Measurements from ENCODE around the gene SNAI1.

Gene SNAI1

DNA sequence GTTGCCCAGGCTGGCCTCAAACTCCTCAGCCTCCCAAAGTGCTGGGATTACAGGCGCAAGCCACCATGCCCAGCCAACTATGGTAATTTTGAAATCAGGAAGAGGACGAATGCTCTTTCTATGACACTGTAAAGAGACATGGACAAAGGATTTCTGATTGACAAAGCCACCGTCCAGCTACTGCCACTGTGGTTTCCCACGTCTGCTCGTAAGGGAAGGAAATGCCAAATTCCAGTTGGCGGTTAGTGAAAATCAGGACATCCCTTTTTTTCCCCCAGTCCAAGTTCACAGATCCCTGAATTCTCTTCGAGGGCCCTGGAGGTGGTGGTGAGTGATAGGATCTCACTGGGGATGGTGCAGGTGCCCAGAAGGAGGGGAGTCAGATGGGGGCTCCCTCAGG, 31.2 kb downstream of the SNAI1 start:
- no peak for DNase-seq (ENCODE audit: low read depth)

DNA sequence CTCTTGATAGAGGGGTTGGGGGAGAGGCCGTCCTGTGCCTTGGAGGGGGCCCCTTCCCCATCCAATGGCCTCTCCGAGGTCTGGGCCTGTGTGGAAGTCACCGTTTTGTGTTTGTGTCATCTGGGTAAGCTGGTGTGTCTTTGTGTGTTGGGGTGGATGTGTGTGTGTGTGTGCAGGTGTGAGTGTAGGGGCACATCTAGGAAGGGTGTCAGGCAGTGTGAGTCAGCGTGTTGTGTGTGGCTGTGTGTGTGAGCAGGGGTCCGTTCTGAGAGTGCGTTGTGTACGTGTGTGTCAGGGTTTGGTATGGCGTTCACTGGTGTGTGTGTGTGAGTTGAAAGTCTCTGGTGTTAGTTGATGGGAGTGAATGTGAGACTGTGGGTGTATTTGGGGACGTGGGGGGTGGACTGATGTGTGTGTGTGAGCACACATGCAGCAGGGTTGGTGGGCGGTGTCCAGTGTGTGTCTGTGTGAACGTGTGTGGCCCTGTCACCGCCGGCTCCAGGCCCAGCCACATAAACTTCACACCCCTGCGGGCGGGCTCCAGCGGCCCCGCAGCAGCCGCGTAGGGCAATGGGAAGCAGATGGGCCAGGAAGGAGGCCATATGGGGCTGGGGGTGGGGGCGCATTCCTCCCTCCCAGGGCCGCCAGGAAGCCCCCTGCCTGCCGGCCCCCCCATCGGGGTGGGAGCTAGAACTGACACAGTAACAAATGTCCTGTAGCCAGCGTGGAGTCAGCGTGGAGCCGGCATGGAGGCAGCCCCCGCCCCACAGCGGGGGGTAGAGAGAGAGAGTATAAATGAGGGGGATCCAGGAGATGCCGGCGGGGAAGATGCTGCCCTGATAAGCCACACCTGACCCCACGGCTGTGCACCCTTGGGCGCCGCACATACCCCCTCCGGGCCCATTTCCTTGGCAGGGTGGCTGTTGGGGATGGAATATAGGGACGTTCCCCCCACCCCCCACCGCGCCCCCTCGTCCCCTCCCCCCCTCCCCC, 32.1 kb downstream of the SNAI1 start:
- no peak for DNase-seq (ENCODE audit: low read depth)

DNA sequence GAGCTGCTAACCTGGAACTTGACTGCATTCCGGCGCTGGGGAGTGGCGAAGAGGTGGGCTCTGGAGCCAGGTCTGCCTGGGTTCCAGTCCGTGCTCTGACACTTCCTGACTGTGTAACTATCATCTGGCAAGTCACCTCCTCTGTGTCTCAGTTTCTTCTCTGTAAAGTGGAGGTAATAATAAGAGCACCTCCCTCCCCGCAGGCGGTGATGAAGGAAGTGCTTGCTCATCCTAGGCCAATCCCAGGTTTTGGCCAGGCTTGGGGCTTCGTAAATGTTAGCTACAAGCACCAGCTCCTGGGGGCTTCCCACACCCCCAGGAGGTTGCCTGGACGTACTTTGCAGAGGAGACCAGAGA, 32.8 kb downstream of the SNAI1 start:
- no peak for DNase-seq (ENCODE audit: low read depth)

DNA sequence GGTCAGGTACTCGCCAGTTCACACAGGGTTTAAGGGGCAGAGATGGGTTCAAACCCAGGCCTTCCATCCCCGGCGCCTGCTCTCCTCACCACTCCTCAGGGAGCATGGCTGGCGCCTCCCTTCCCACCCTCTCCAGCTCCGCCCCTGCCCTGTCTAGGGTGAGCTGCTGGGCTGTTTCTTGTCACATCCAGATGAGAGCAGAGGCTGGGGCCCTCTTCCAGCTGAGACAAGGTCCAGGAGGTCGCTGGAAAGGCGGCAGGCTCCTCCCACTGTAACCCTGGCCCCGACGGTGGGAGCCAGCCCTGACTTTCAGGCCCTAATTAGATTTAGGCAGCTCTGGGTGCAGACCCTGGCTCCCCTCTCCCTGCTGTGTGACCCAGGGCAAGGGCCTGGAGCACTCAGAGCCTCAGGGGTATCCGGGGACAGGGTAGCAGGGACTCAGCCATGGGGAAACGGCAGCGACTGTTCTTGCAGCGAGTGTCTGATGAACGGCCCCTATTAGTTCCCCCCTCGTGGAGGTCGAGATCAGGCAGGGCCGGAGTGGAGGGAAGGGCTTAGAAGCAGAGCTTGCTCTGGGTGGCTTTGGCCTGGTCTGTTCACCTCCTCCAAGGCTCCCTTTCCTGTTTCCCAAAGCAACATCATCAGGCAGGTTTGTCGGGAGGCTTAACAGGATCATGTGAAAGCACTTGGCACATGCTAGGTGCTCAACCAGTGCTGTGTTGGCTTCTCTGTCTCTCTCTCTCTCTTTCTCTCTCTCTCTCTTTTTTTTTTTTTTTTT, 33.4 kb downstream of the SNAI1 start:
- DNase-seq (ENCODE audit: low read depth) = no peak

DNA sequence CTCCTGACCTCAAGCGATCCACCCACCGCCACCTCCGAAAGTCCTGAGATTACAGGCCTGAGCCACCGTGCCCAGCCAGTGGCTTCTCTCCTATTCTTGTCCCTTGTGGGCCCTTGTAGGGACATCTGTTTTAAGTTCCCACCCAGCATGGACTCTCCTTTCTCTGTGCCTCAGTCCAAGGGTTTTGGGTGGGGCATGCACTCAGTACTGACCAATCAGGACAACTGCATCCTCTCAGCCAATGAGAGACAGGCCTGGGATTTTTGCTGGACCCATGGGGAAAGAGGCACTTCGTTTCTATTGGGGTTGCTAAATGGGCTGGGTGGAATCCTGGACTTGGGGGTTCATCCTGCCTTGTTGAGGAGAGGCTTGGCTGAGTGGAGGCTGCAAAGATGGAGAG, 34.4 kb downstream of the SNAI1 start:
- no peak for DNase-seq (ENCODE audit: low read depth)

DNA sequence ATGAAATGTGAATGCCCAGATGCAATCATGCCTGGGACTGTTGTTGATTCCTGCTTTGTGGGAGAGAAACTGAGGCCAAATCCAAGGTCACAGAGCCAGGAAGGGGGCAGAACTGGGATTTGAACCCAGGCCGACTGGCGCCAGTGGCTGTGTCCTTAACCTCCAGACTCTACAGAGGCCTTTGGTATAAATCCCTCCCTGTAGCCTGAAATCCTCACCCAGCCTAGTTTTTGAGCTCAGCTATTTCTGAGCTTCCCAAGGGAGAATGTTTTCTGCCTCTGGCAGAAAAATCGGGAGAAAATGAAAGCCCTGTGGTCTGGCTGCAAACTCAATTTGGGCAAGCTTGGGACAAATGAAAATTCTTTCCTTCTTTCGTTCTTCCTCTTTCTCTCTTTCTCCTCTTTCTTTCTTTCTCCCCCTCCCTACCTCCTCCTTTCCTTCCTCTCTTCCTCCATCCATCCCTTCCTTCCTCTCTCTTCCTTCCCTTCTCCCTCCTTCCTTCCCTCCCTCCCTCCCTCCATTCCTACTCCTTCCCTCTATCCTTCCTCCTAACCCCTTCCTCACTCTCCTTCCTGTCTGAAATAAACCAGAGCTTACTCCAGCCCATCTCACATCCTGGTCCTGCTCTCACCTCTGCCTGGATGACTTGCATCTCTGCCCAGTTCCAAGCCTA, 34.9 kb downstream of the SNAI1 start:
- no peak for DNase-seq (ENCODE audit: low read depth)

DNA sequence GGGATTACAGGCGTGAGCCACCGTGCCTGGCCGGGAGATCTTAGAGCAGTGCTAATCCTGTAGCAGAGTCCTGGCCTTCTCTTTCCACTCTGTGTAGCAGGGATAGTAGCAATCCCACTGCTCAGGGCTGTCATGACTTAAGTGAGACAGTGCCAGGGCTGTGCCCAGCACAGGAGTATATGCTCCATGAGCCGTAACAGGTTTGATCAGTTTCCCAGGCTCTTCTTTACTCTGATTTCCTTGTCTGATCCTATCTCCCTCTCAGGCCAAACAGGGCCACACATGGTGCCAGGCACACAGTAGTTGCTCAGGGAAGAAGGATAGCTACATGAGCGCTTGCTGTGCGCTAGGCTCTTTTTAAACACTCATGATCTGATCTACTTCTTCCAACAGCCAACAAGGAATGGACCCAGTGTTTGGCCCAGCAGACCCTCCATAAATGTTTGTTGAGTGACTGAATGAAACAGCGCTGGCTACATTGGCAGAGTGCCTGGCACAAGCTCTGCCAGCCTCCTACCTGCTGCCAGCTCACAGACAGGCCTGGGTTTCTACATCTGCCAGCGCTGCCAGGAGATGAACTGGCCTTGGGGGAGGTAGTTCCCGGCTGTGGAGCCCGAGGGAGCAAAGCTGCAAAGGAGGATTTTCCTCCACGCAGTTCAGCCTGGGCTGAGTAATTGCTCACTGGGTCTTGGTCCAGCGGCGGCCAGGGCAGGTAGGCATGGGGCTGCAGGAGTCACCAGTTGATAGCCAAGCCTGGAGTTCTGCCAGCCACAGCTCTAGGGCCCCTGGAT, 36.9 kb downstream of the SNAI1 start:
- DNase-seq (ENCODE audit: low read depth) = no peak

DNA sequence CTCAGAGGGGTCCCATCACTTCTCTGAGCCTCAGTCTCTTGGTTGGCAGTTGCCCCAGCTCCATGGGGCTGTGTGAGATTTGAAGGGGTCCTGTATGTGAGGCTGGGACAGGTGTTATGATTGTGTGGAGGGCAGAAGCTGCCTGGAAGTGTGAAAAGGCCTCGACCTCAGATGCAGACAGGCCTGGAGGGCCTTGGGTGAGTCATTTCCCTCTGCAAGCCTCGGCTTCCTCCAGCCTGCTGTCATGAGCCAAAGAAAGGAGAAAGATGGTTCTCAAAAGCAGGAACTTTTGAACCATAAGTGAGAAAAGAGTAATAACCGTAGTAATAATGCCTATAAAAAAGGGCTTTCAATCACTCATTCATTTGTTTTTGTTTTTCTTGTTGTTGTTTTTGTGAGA, 37.5 kb downstream of the SNAI1 start:
- peak; percentile 74 for DNase-seq (ENCODE audit: low read depth)

DNA sequence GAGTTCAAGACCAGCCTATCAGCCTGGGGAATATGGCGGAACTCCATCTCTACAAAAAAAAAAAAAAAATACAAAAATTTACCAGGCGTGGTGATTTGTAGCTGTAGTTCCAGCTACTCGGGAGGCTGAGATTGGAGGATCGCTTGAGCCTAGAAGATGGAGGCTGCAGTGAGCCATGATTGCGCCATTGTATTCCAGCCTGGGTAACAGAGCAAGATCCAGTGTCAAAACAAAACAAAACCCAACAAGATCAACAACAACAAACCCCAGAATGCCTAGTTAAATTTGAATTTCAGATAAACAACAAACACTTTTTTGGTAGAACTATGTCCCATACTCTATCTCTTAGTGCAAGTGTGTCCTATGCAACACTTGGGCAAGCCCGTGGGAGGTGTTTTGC, 39.9 kb downstream of the SNAI1 start:
- no peak for DNase-seq (ENCODE audit: low read depth)

DNA sequence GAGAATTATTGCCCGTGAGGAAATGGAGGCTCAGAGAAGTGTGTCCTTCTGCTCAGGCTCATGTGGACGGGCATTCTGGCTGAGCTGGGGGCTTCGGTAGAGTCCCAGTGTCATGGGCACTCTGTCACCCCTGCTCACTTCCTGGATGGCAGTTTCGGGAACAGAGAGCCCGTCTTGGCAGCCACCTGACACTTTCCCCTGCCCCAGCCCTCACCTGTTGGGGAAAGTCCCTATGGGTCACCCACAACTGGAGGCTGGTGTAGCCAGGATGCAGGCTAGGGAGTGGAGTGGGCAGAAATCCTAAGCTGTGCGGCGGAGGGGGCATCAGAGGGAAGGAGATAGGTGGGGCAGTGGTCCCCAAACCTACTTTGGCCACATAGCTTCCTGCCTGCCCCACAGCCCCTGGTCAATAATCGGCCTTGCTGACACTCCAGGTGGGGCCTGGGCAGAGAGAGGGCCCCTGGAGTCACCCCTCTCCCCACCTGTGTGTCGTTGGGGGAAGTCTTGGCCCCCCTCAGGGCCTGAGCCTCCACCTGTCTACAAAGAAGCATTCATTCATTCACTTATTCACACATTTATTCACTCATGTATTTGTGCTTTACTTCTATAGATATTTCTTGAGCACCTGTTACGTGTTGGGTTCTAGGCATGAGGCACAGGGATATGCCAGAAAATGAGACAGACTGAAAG, 40.5 kb downstream of the SNAI1 start:
- no peak for DNase-seq (ENCODE audit: low read depth)

DNA sequence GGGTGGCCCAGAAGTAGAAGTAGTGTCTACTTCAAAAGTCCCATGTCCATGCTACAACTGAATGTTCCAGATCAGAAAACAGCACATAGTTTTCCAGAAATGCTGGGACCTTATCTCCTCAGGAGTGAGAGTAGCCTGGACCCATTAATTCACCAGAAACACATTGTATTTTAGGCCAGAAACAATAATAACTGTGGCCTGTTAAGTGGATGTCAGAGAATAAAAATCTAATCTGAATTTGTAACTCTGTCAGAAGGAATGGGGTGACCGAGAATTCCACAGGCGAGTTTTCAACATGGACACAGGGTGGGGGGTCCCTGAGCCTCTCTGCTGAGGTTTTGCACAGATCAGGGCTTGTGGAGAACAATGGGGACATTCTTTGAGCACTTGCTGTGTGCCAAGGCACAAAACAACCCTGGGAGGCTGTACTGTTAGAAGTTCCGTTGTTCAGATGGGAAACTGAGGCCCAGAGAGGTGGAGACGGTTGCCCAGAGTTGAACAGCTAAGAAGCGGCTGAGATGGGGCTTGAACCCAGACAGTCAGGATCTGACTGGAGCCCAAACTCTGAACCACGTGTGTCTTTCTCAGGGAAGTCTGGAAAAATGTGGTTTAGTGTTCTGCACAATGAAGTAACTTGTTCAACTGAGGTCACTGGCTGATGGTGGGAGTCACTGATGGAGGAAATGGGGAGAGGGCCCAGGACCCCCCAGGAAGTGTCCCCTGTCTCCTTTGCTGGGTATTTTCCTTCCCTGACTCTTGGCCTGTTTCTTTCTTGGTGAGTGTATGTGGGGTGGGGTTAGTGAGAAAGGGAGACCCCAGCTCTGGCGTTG, 44.2 kb downstream of the SNAI1 start:
- DNase-seq (ENCODE audit: low read depth) = no peak

DNA sequence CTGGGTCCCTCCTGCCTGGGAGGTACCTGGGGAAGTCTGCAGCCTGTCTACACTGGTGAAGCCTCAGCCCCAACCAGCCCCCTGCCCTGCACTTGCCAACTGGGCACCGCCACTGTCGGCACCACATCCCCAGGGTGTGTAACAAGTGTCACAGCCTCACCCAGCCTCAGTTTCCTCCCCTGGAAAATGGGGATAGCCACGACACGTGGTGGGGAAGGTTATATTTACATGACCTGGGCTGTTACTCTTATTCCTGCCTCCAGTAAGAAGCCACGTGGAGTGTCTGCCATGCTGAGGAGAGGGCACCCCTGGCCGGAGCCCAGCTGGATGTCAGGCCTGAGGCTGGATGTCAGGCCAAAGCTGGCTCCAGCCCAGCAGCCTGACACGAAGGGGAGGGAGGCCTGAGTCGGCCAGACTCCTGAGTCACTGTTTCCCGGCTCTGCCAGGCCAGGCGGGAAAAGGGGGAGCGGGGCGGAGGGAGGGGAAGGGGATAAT, 44.9 kb downstream of the SNAI1 start:
- peak; percentile 86 for DNase-seq (ENCODE audit: low read depth)

DNA sequence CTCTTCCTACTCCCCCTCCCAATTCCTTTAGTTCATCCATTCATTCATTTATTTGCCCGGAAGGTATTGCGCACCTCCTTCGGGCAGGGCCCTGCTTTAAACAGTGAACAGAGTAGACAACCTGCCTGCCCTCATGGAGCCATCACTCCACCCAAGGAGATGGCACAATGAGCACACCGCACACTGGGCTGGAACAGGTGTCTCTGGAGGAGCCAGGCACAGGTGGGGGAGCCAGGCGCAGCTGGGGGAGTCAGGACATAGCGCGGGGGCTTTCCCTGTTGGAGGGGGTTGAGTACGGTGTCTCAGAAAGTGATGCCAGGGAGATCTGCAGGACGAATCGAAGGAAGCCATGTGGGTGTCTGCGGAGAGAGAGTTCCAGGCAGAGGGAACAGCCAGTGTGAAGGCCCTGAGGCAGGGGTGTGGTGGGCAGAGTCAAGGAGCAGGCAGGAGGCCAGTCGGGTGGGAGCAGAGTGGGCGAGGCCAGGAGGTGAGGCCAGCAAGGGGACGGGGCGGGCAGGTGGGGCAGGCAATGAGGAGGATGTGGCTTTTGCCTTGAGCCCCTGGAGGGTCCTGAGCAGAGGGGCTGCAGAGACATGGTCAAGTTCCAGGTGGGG, 46.4 kb downstream of the SNAI1 start:
- DNase-seq (ENCODE audit: low read depth) = no peak

DNA sequence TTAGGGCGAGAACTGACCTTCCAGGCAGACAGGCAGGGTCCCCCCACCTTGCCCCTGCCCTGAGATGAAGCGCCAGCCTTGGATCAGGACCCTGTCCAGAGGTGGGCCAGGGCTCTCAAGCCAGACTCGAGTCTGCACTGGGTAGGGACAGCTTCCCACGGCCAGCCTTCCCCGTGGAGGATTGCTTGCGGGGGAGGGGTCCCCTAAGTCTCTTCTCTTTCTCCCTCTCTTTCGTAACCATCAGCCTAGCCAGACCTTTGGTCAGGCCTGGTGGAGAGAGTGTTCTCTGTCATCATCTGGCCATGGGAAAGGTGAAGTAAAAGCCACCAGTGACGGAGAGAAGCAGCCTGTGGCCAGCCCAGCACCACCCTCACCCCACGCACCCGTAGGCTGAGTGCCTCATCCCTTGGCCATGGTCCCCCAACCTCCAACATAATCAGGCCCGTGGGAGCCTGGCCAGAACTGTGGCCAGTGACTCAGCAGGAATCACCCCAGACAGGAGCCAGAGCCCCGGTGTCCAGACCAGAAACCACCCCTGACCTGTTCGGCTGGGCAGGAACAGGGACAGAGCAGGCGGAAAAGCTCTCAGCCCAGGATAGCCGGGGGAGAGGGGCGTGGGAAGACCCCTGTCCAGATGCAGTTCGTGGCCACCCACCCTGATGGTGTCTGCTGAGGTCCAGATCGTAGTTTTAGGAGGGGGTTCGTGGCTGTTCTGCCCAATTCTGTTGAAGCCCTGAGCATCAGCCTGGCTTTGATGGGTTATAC, 47.1 kb downstream of the SNAI1 start:
- DNase-seq (ENCODE audit: low read depth) = peak; percentile 95

DNA sequence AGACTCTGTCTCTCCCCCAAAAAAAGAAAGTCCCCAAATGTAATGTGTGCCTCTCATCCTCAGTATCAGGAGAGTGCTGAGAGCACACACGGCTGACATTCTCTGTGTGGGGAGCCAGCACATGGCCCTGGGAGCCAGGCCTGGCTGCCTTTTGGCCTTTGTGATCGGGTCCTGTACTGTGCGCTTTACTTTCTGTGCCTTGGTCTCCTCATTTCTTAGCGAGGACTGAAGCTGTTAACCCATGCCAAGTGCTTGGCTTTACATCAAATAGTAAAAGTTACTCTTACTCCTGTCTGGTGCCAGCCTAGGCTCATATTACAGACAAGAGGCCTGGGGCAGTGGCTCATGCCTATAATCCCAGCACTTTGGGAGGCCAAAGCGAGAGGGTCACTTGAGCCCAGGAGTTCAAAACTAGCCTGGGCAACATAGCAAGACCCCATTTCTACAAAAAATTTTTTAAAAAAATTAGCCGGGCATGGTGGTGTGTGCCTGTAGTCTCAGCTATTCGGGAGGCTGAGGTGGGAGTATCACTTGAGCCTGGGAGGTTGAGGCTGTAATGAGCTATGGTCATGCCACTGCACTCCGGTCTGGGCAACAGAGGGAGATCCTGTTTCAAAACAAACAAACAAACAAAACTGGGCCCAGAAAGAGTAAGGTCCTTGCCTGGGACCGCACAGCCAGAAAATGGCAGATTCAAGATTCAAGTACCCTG, 50.3 kb downstream of the SNAI1 start:
- DNase-seq (ENCODE audit: low read depth) = no peak

DNA sequence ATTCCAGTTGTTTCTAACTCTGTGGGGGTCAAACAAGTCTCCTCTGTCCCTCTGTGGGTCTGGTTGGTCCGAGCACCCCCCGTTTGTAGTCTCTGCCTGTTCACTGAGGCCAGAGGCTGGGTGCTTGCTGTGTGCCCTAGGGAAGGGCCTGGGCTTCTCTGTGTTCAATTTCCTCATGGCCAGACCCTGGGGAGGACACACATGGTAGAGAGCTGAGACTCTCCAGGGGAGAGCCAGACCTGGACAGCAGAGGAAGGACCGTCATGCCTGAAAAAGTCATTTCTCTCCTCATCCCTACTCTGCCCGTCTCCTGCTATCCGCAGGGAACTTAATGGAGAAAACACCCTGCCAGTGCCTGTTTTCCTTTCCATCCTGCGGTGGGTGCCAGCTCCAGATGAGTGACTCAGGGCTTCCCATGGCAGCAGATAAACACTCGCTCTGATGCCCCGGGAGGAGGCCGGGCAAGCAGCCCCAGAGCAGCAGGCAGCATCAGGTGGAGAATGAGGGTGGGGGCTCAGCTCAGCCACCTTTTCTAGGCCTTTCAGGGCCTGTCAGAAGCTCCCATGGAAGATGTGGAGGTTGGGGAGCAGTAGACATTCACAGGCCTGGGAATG, 51.9 kb downstream of the SNAI1 start:
- DNase-seq (ENCODE audit: low read depth) = no peak

DNA sequence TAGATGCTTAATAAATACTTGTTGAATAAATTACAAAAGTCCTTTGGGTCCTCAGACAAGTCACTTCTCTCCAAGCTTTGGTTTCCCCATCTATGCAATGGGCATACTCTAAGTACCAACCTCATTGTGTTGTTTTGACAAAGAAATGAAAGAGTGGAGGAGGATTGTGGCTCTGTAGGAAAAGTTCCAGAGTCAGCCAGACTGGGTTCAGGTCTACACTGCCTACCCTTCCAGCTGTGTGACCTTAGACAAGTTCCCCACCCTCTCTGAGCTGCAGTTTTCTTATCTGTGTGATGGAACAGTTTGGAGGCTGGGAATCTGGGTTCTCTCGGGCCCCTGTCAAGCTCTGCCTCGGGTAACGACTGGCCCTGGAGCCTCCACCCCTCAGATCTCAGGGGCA, 53.9 kb downstream of the SNAI1 start:
- no peak for DNase-seq (ENCODE audit: low read depth)

DNA sequence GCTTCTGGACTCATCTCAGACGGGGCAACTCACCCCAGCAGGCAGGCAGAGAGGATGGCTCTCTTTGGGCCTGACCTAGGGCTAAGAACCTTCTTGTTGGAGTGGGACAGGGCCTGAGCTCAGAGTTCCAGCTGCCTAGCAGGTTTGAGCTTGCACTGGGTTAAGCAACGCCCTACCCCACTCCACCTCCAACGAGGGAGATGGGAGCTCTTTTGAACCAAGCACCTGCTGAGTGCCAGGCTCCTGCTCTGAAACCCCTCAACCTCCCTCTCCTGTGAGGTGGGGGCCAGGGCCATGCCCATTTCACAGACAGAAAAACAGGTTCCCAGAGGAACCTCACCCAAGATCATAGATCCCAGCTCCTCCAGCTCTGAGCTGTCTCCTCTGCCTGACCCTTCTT, 54.3 kb downstream of the SNAI1 start:
- no peak for DNase-seq (ENCODE audit: low read depth)
